ENCODE data around the gene BMP8A. TPM values are rescaled to one million over a fixed set of nuclear protein-coding genes. Genes with fewer than 3 reads are reported as not detected.
A peak's percentile ranks its signal among the peaks of the same experiment; 100 is the strongest.
"Not testable (repeated sequence)": the region's sequence is repeated elsewhere in the genome, so short reads cannot be mapped to it uniquely, and the experiment has no call there.

BMP8A gene
- total and polyA plus RNA-seq, 8 donors: 0.37 to 0.82 (median 0.64) TPM

DNA sequence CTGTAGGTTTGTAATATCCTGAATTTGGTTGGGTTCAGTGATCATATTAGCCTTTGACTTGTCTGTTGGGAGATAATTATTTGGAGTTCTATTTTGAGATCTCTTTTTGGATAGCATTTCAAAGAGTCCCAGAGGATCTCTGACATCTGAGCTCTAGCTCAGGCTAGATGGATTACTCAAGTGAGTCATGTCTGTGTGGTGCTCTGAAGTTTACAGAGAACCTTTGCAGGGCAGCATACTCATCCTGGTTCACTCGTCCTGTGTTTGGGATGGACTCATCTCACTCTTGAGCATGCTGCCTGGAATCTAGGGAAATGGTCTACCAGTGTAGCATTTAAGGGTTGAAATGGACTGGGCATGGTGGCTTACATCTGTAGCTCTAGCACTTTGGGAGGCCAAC, 29.4 kb upstream of the BMP8A start:
- ATAC-seq (no peak), DNase-seq (no peak)
- no peaks in the 10 kb centered on the region for H3K4me1 ChIP-seq
- H3K27ac ChIP-seq: no peak overlapping the region
- no peaks in the 10 kb centered on the region for H3K27me3 ChIP-seq
- no peak overlapping the region for H3K4me3 ChIP-seq
- intact Hi-C loops (cut with DNase I): no loop called here
- TF ChIP-seq, protein P1, sequence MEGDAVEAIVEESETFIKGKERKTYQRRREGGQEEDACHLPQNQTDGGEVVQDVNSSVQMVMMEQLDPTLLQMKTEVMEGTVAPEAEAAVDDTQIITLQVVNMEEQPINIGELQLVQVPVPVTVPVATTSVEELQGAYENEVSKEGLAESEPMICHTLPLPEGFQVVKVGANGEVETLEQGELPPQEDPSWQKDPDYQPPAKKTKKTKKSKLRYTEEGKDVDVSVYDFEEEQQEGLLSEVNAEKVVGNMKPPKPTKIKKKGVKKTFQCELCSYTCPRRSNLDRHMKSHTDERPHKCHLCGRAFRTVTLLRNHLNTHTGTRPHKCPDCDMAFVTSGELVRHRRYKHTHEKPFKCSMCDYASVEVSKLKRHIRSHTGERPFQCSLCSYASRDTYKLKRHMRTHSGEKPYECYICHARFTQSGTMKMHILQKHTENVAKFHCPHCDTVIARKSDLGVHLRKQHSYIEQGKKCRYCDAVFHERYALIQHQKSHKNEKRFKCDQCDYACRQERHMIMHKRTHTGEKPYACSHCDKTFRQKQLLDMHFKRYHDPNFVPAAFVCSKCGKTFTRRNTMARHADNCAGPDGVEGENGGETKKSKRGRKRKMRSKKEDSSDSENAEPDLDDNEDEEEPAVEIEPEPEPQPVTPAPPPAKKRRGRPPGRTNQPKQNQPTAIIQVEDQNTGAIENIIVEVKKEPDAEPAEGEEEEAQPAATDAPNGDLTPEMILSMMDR (IDR thresholded peaks at IDR 0.05): no peak
- no peaks in the 10 kb centered on the region for H3K9me3 ChIP-seq
- peaks cover 4 to 100% of the 10 kb centered on the region in 2 donors for H3K36me3 ChIP-seq

GRCh38 chr1:39466413-39467107, 24.9 kb upstream of the BMP8A start:
- no peak overlapping the region for H3K4me3 ChIP-seq
- intact Hi-C loops (cut with DNase I): no loop called here
- no peaks in the 10 kb centered on the region for H3K9me3 ChIP-seq
- no peak for DNase-seq
- no peak overlapping the region for H3K27ac ChIP-seq
- H3K4me1 ChIP-seq: no peaks in the 10 kb centered on the region
- H3K36me3 ChIP-seq: peaks cover 0 to 100% of the 10 kb centered on the region in 2 donors
- no peaks in the 10 kb centered on the region for H3K27me3 ChIP-seq
- TF ChIP-seq, protein P1 (IDR thresholded peaks at IDR 0.05): no peak
- no peak for ATAC-seq

GRCh38 chr1:39467108-39467720, 24.2 kb upstream of the BMP8A start:
- H3K4me1 ChIP-seq; ATAC-seq; H3K27me3 ChIP-seq; H3K27ac ChIP-seq; H3K9me3 ChIP-seq; H3K4me3 ChIP-seq; intact Hi-C loops (cut with DNase I): not testable (repeated sequence)
- H3K36me3 ChIP-seq: peaks cover 0 to 100% of the 10 kb centered on the region in 2 donors
- peak in 1 of 4 donors; percentile 22 for DNase-seq

DNA sequence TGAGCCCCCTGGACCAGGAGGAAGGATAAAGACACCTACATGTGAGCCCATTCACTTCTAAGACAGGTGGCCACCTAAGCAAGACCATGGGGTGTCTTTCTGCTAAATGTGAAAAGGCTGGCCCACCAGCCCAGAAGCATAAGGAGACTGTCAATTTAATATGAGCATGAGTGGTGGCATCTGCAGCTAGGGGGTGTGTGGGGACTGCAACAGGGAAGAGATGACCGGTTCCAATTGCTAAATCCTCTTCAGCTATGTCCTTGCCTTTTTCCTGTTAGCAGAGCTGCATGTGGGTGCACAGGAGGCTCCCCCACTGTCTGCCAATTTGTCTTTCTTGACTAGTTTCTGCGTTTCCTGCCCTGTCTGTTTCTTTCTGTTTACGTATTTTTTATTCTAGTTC, 22.3 kb upstream of the BMP8A start:
- DNase-seq (no peak), ATAC-seq (no peak)
- no peak overlapping the region for H3K4me3 ChIP-seq
- no peaks in the 10 kb centered on the region for H3K9me3 ChIP-seq
- H3K36me3 ChIP-seq: peaks cover 0 to 99% of the 10 kb centered on the region in 2 donors
- TF ChIP-seq, protein P1 (IDR thresholded peaks at IDR 0.05): no peak
- H3K27ac ChIP-seq: no peak overlapping the region
- H3K4me1 ChIP-seq: no peaks in the 10 kb centered on the region
- H3K27me3 ChIP-seq: no peaks in the 10 kb centered on the region
- intact Hi-C loops (cut with DNase I): no loop called here

DNA sequence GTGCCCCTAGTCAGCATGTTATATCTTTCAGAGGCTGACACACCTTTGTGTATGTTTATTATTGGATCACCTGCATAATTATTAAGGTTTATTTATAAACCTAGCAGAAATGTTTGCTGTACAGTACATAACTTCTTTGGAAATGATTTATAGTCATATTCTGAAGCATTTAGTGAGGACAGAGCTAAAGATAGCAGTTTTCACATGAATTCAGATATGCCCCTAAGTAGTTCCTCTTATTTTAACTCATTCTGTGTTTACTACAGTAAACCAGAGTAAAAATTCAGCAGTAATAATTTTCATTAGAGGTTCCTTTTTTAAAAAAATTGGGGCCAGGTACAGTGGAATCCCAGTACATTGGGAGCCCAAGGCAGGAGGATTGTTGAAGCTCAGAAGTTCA, 21.4 kb upstream of the BMP8A start:
- TF ChIP-seq, protein P1 (IDR thresholded peaks at IDR 0.05): no peak
- intact Hi-C loops (cut with DNase I): no loop called here

More for the DNA sequence above, 21.4 kb upstream of the BMP8A start:
- Histone ChIP-seq H3K4me3 (no peak overlapping the region), H3K9me3 (no peaks in the 10 kb centered on the region), H3K4me1 (no peaks in the 10 kb centered on the region), H3K27ac (no peak overlapping the region), H3K36me3 (peaks cover 0 to 99% of the 10 kb centered on the region in 2 donors), H3K27me3 (no peaks in the 10 kb centered on the region)
- DNase-seq (no peak), ATAC-seq (no peak)
